ENCODE results near the gene LRRC15. TPM values are rescaled to one million over a fixed set of nuclear protein-coding genes. Genes with fewer than 3 reads are reported as not detected.

Gene LRRC15
- total RNA-seq, 1 donor from 2014 or later, result not detected

DNA sequence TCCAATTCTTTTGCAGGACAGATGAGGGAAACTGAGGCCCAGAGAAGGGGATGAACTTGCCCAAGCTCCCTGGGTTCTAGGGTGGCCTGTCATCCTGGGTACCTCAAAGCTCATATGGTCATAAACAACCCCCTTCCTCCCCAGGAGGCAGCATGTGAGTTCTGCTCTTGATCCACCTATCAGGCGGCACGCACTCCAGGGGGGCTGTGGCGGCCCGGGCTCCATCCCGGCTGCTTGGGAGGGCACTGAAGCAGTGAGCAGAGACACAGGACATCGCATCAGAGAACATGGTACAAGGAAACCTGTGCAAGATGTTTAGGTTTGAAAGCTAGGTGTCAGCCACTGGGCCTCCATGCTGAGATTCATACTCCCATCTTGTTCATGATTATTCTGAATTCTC lies 52.6 kb downstream of the LRRC15 start:
- DNase-seq, result no peak
- ChIA-PET POLR2A (no interaction called here), CTCF (interaction anchor here (2.6 to 4.7 kb wide), 5 partner anchors 26 to 653 kb away, joined by 6 to 132 read pairs (median 77); no protein-coding TSS in a partner anchor)
- no peak overlapping the region for H3K27ac Mint-ChIP-seq
- H3K27me3 Mint-ChIP-seq, result peaks cover 24% of the 10 kb centered on the region
- peaks cover 25% of the 10 kb centered on the region for H3K4me1 Mint-ChIP-seq
- H3K4me3 Mint-ChIP-seq, result no peak overlapping the region
- intact Hi-C loops (cut with micrococcal nuclease), result no loop called here
- H3K9me3 Mint-ChIP-seq, result peaks cover 10% of the 10 kb centered on the region
- TF ChIP-seq, protein P1, sequence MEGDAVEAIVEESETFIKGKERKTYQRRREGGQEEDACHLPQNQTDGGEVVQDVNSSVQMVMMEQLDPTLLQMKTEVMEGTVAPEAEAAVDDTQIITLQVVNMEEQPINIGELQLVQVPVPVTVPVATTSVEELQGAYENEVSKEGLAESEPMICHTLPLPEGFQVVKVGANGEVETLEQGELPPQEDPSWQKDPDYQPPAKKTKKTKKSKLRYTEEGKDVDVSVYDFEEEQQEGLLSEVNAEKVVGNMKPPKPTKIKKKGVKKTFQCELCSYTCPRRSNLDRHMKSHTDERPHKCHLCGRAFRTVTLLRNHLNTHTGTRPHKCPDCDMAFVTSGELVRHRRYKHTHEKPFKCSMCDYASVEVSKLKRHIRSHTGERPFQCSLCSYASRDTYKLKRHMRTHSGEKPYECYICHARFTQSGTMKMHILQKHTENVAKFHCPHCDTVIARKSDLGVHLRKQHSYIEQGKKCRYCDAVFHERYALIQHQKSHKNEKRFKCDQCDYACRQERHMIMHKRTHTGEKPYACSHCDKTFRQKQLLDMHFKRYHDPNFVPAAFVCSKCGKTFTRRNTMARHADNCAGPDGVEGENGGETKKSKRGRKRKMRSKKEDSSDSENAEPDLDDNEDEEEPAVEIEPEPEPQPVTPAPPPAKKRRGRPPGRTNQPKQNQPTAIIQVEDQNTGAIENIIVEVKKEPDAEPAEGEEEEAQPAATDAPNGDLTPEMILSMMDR (IDR thresholded peaks at IDR 0.05), result no peak
- ATAC-seq (ENCODE audit: low read depth), result no peak
- no peaks in the 10 kb centered on the region for H3K36me3 Mint-ChIP-seq (ENCODE audit: low read depth)

DNA sequence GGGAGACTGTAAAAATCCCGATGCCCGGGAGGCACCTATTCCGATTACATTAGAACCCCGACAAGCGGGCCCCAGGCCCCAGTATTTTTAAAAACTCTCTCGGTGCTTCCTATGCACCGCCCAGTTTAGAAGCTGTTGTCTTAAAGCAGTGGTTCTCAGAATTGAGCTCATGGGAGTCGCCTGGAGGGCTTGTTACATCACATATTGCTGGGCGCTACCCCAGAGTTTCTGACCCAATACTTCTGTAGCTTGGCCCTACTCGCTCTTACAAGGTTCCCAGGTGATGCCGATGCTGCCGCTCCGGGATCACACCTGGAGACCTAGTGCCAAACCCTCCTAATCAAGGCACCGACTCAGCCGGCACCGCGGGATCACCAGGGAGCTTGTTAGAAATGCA lies 53.6 kb downstream of the LRRC15 start:
- ATAC-seq (ENCODE audit: low read depth), result peak; percentile 46
- CTCF ChIA-PET, result interaction anchor here (0.7 to 4.7 kb wide), 37 partner anchors 9 to 745 kb away, joined by 3 to 132 read pairs (median 4); no protein-coding TSS in a partner anchor

DNA sequence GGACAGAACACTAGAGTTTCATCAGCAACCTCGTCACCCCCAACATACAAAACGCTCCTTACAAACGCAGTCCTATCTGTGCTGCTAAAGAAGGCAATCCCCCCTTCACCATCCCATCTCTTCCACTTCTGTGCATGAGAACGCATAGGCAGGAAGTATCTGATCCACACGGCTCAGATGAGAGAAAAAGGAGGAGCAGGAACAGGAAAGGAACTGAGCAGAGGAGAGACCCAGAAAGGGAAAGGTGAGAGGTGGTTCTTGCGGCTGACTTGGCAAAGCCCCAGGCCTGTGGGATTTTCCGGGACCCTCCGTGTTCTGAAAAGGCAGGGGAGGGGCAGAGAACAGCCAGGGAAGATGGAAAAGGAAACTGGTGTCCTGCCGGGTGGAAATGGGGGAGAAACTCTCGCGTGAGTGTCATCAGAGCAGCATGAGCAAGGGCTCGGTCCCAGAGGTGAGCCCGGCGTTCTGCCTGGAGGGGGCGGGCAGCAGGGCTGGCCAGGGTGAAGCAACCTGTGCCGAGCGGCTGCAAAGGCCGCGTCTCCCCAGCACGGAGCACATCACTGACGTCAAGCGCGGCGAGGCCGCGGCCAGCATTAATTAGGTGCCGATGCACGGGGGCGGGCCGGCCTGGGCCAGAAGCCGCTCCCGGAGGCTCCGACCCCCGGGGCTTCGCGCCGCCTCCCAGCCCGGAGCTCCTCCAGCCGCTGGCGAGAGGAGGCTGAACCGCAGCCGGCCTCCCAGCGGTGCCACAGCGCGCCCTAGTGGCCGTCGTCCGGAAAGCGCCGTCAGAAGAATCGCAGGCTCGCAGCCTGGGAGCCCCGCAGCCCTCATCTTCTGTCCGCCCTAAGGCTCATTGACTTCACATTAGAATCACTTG lies 54.2 kb downstream of the LRRC15 start:
- ATAC-seq (ENCODE audit: low read depth) (peak; percentile 88), DNase-seq (peak; percentile 86)
- ChIA-PET CTCF (interaction anchor here (0.6 to 4.7 kb wide), 46 partner anchors 8 to 854 kb away, joined by 3 to 132 read pairs (median 4); no protein-coding TSS in a partner anchor), POLR2A (interaction anchor here (0.8 to 1.6 kb wide), 8 partner anchors 9 to 649 kb away, joined by 3 to 20 read pairs (median 4); no protein-coding TSS in a partner anchor)
- Mint-ChIP-seq H3K27ac (no peak overlapping the region), H3K27me3 (peaks cover 25% of the 10 kb centered on the region), H3K36me3 (ENCODE audit: low read depth) (no peaks in the 10 kb centered on the region), H3K9me3 (peaks cover 10% of the 10 kb centered on the region), H3K4me3 (peak overlapping the region; percentile 77), H3K4me1 (peaks cover 28% of the 10 kb centered on the region)
- TF ChIP-seq, protein P1 (IDR thresholded peaks at IDR 0.05), result peak; percentile 96
- intact Hi-C loops (cut with micrococcal nuclease), result loop anchor here (1.0 to 2.0 kb wide), 6 partner anchors 178 to 650 kb away; no protein-coding TSS in a partner anchor

More for the DNA sequence above, 53.6 kb downstream of the LRRC15 start:
- POLR2A ChIA-PET, result interaction anchor here (0.8 to 1.6 kb wide), 8 partner anchors 8 to 650 kb away, joined by 3 to 20 read pairs (median 4); no protein-coding TSS in a partner anchor
- Mint-ChIP-seq H3K27me3 (peaks cover 25% of the 10 kb centered on the region), H3K4me1 (peaks cover 28% of the 10 kb centered on the region), H3K4me3 (no peak overlapping the region), H3K27ac (no peak overlapping the region), H3K9me3 (peaks cover 10% of the 10 kb centered on the region), H3K36me3 (ENCODE audit: low read depth) (no peaks in the 10 kb centered on the region)
- TF ChIP-seq, protein P1 (IDR thresholded peaks at IDR 0.05), result no peak
- DNase-seq, result no peak
- intact Hi-C loops (cut with micrococcal nuclease), result loop anchor here (1.0 to 2.0 kb wide), 6 partner anchors 179 to 651 kb away; no protein-coding TSS in a partner anchor

DNA sequence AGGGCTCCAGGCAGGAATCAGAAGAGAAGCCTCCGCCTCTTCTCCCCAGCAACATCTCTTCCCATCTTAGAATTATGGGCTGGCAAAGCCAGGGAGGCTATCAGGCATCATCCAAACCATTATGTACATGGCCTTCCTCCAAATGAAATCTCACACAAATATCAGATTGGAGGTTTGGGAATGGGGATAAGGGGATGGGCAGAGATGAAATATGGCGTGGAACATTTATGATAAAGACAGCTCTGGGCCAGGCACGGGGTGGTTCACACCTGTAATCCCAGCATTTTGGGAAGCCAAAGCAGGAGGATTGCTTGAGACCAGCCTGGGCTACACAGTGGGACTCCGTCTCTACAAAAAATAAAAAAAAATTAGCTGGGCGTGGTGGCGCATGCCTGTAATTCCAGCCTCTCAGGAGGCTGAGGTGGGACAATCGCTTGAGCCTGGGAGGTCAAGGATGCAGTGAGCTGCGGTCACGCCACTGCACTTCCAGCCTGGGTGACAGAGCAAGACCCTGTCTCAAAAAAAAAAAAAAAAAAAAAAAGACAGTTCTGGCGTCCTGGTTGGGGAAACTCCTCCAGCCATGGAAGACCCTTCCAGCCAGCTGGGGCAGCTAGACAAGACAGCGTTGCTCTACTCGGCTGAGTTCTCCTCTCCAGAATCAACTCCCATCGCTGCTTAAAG lies 55.0 kb downstream of the LRRC15 start:
- POLR2A ChIA-PET, result interaction anchor here (0.7 kb wide), 1 partner anchor 173 kb away, joined by 4 read pairs; no protein-coding TSS in a partner anchor

More for the DNA sequence above, 55.0 kb downstream of the LRRC15 start:
- DNase-seq, result no peak
- peaks cover 25% of the 10 kb centered on the region for H3K27me3 Mint-ChIP-seq
- H3K4me3 Mint-ChIP-seq, result peak overlapping the region; percentile 77
- no peak for ATAC-seq (ENCODE audit: low read depth)
- no peaks in the 10 kb centered on the region for H3K36me3 Mint-ChIP-seq (ENCODE audit: low read depth)
- TF ChIP-seq, protein P1 (IDR thresholded peaks at IDR 0.05), result no peak
- intact Hi-C loops (cut with micrococcal nuclease), result loop anchor here (1.0 to 2.0 kb wide), 6 partner anchors 177 to 649 kb away; no protein-coding TSS in a partner anchor
- no peak overlapping the region for H3K27ac Mint-ChIP-seq
- H3K4me1 Mint-ChIP-seq, result peaks cover 28% of the 10 kb centered on the region
- H3K9me3 Mint-ChIP-seq, result peaks cover 8% of the 10 kb centered on the region
- CTCF ChIA-PET, result interaction anchor here (1.7 to 4.4 kb wide), 6 partner anchors 10 to 649 kb away, joined by 4 to 97 read pairs (median 12); no protein-coding TSS in a partner anchor
